Ectodermal cell (in vitro differentiated cells): ENCODE data around the gene PIGO.

Experiments used
- H3K27ac ChIP-seq: 2 replicates; pipeline ENCODE4 v1.7.0; 2013; ENCODE audit warnings: mild to moderate bottlenecking, low read depth, low read length; ENCODE audit not compliant: insufficient read depth, poor library complexity, severe bottlenecking
- H3K27me3 ChIP-seq: 2 replicates; pipeline ENCODE4 v1.7.0; 2013; ENCODE audit warnings: mild to moderate bottlenecking, low read length; ENCODE audit not compliant: insufficient read depth, control insufficient read depth, poor library complexity, severe bottlenecking
- H3K36me3 ChIP-seq: one replicate; pipeline ENCODE4 v1.7.0; 2013; ENCODE audit warnings: low read length; ENCODE audit not compliant: control insufficient read depth, insufficient read depth
- H3K4me1 ChIP-seq: one replicate; pipeline ENCODE4 v1.7.0; 2013; ENCODE audit warnings: low read length; ENCODE audit not compliant: control insufficient read depth, insufficient read depth
- H3K4me3 ChIP-seq: 2 replicates; pipeline ENCODE4 v1.7.0; 2013; ENCODE audit warnings: low read depth, low read length, control low read depth; ENCODE audit not compliant: insufficient read depth
- H3K9me3 ChIP-seq: 2 replicates; pipeline ENCODE4 v1.7.0; 2013; ENCODE audit warnings: mild to moderate bottlenecking, low read length, moderate library complexity; ENCODE audit not compliant: control insufficient read depth
- WGBS, 2 experiments: methylation state at CpG; one replicate each; pipeline ENCODE4 v1.1.7; 2013; ENCODE audit warnings: missing lambda C conversion rate in 2 of 2; 5-methylcytosine and 5-hydroxymethylcytosine counted together

Gene PIGO

DNA sequence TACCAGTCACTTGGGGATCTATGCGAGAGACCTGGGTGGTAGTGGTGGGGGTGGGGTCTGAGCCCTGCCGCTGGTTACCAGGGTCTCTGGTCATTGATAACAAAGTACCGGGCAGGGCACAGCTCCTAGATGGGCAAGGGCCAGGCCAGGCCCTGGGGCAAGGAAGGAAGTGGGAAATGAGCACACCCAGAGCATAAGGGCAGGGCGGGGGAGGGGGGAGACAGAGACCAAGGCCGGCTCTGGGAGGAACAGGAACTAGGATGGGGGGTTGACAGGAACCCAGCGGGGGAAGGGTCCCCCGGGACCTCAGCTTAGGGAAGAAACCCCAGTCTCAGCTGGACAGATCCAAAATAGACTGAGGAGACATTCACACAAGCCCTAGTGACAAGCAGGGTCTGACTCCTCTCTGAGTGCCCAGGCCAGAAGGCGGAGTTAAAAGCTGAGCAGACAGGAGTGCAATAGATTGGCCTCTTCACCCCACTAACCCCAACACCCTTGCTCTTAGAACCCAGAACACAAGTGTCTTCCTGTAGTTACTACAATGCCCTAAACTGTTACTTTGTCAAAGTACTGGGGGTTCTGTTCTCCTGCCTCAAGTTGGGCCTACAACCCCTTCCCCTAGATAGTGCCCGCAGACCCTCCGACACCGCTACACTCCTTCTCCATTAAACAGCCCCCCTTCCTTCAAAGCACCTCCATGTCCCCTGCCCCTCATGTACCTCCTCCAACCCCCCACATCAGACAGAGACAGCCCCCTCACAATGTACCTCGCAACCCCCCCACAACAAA, 18.6 kb upstream of the PIGO start:
- H3K9me3 ChIP-seq = no peaks in the 10 kb centered on the region
- H3K4me1 ChIP-seq = peaks cover 22% of the 10 kb centered on the region
- H3K27ac ChIP-seq = peak overlapping the region; percentile 97
- 19 to 23% methylated on average over 12 of the region's 12 CpGs for WGBS, 2 experiments
- peak overlapping the region; percentile 56 for H3K4me3 ChIP-seq
- no peaks in the 10 kb centered on the region for H3K36me3 ChIP-seq
- H3K27me3 ChIP-seq = peaks cover 4% of the 10 kb centered on the region

DNA sequence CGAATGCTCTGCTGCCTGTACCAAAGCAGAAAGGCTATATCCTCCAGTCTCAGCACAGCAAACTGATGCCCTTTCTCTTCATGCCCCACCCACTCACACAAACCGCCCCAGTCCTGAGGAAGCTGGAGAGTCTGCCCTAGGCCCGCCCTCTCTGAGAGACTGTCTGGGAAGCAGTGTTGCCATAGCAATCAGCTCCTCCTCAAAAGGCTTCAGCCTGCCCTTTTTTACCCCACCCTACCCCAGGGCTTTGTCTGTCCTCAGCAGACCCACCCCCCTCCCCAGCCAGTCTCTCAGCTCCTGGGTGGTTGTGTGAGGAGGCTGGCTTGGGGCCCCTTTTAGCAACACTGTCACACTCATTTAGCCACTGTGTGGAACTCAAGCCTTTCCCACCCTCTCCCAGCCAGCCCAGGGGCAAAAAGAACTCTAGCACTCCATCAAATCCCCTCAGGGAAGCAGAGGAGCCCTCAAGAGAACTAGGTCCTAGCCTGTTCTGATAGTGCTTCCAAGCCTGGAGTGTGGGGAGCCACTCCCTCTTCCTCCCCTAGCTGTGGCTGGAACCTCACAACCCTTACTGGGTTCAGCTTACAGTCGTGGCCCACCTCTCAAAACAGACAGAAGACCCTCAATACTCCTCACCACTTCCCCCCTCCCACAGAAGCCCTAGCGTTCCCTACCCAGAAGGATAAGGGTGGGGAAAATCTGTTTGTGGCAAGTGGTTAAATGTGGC, 17.9 kb upstream of the PIGO start:
- Histone ChIP-seq H3K36me3 (no peaks in the 10 kb centered on the region), H3K9me3 (no peaks in the 10 kb centered on the region), H3K27me3 (peaks cover 4% of the 10 kb centered on the region), H3K4me1 (peaks cover 22% of the 10 kb centered on the region), H3K27ac (peak overlapping the region; percentile 97), H3K4me3 (peak overlapping the region; percentile 56)
- WGBS, 2 experiments = 0 to 2% methylated on average over 4 to 5 of the region's 5 CpGs

DNA sequence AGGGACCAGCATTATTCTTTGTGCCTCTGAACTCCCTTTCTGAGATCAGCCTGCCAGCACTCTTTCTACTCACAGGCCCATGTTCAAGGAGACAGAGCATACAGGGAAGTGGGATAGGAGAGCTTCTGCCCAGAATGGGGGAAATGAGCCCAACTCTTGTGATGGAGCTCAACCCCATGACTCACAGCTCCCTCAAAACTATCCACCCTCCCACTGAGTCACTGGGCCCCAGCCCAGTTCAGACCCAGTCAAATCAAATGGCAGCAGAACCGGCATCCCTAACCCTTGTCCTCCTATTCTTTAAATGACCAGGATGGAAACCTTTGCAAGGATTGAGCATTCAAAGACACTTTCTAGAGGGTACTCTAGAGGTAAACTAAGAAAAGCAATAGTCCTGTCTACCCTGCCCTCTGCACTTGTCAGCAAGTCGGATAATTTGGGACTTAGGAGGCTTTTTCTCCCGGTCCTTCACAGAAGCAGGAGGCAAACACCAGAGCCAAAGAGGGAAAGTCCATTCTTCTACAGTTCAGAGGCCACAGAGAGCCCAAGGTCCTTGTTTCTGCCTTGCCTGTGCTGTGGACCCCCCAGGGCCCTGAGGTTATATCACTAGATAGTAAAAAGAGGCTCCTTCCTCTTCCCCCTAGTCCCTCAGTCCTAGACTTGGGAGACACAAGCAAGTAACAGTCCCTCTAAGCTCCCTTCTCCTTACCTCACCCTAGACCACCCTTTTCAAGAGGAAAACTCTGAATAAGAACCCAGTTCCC, 16.0 kb upstream of the PIGO start:
- no peak overlapping the region for H3K27ac ChIP-seq
- H3K4me3 ChIP-seq = peak overlapping the region; percentile 21

DNA sequence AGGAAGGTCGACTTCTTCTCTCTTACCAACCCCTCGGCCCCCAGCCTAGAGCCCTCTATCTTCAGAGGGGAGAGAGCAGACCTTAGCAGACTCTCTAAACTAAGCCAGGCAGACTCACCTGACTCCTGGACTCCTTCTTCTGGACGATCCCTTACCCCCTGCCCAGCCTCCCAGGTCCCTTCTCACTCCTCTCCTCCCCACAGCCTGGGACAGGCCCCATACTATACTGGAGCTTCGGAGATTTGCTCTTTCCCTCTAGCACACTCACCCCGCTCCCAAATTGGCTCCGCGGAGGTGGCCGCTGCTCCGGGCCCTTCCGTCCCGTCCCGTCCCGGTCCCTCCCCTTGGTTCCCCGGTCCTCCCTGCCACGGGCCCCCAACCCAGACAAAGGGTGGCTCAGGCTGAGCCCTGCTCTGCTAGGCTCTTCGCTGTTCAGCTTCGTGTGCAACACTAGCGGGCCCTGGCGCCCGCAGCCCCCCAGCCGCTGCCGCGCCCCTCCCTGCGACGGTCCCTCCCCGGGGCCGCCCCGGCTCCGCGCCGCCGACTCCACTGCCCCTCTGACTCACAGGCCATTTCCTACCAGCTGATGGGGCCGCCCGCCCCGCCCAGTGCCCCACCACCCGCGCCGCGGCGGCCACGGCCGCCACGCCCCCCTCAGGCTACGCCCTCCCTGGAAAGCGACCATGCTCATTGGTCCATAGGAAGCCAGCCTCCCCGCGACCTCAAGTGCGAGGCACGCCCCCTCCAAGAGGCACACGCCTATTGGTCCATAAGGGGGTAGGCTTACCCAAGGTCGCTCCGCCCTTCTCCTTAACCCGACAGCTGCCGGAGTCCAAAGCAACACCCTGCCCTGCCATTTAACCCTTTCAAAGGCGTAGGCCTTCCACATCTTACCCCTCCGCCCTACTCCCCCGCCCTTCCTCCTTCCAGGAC, 14.9 kb upstream of the PIGO start:
- WGBS, 2 experiments = 1% methylated on average over 57 of the region's 57 CpGs
- H3K4me1 ChIP-seq = peaks cover 22% of the 10 kb centered on the region

More for the DNA sequence above, 16.0 kb upstream of the PIGO start:
- Histone ChIP-seq H3K4me1 (peaks cover 22% of the 10 kb centered on the region), H3K9me3 (no peaks in the 10 kb centered on the region), H3K36me3 (peaks cover 4% of the 10 kb centered on the region), H3K27me3 (peaks cover 3% of the 10 kb centered on the region)
- WGBS, 2 experiments = 87 to 94% methylated on average over 3 of the region's 3 CpGs

DNA sequence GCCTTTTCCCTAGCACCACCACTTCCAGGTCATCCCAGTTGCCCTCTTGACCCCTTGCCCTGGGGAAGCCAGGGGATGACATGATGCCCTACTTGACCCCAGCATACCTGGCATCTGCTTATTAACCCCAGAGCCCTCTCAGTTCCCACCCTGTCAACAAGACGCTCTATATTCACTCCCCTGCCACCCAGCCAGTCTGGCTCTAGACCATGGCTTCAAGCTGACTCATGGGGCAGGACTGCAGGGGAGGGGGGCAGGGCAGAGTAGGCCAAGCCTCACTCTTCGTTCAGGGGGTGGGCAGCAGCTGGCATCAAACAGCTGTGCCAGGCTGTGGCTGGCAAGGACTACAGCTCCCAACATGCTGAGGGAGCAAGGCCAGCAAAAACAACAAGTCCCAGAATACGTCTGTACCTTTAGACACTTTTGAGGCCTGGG, 14.0 kb upstream of the PIGO start:
- Histone ChIP-seq H3K36me3 (peaks cover 20% of the 10 kb centered on the region), H3K4me1 (peaks cover 22% of the 10 kb centered on the region), H3K27ac (no peak overlapping the region), H3K27me3 (no peaks in the 10 kb centered on the region), H3K9me3 (no peaks in the 10 kb centered on the region), H3K4me3 (peak overlapping the region; percentile 73)
- WGBS, 2 experiments = 77 to 82% methylated on average over 3 of the region's 3 CpGs

More for the DNA sequence above, 14.9 kb upstream of the PIGO start:
- peak overlapping the region; percentile 73 for H3K4me3 ChIP-seq
- H3K36me3 ChIP-seq = peaks cover 11% of the 10 kb centered on the region
- no peaks in the 10 kb centered on the region for H3K9me3 ChIP-seq
- peak overlapping the region; percentile 28 for H3K27ac ChIP-seq
- no peaks in the 10 kb centered on the region for H3K27me3 ChIP-seq

DNA sequence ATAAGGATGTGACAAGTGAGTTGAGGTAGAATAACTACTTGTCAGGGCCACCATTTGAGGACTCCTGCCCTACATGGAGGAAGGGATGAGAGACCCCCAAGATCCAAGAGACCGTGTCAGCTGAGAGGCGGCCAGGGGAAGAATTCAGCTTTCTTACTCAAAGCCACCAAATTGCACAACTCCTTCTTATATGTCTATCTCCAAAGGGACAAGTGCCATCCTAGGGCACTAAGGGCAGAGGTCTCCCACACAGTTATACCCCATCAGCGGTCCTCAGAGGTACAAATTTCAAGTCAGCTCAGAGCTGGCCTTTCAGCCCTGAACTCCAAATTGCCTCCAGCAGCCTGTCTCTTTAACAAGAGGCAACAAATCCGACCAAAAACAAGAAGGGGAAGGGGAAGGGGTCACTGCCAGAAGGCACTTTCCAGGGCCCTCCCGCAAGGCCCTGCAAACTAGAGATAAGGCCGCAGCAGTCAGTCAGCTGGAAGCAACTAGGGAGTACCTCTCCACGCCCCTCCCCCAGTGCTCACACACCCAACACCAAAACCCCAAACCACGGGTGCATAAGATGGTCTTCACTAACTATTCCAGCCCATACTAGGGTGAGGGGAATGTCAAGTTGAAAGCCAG, 12.7 kb upstream of the PIGO start:
- H3K27me3 ChIP-seq = no peaks in the 10 kb centered on the region
- peaks cover 32% of the 10 kb centered on the region for H3K4me1 ChIP-seq
- H3K36me3 ChIP-seq = peaks cover 28% of the 10 kb centered on the region
- no peak overlapping the region for H3K27ac ChIP-seq
- no peaks in the 10 kb centered on the region for H3K9me3 ChIP-seq
- no peak overlapping the region for H3K4me3 ChIP-seq
- WGBS, 2 experiments = 83 to 85% methylated on average over 7 of the region's 8 CpGs

DNA sequence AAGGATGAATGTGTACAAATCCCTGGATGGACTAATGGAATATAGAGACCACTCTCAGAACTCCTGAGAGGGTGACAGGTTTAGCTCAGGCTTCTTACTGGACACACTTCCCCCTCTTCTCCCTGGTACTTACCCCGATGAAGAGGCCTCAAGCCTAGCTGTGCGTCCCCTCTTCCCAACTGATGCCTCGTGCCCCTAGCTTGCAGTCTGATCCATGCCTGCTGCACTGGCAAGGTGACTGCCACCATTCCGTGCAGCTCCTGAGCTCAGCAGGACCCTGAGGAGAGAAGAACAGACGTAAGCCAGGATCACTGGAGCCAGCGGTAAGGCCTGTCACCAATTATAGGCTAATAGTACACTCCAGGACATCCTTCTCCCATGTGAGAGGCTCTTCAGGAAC, 12.1 kb upstream of the PIGO start:
- 96% methylated on average over 6 of the region's 6 CpGs for WGBS, 2 experiments
- H3K4me3 ChIP-seq = no peak overlapping the region
- no peak overlapping the region for H3K27ac ChIP-seq
- peaks cover 28% of the 10 kb centered on the region for H3K36me3 ChIP-seq
- H3K4me1 ChIP-seq = peaks cover 30% of the 10 kb centered on the region
- H3K27me3 ChIP-seq = no peaks in the 10 kb centered on the region
- H3K9me3 ChIP-seq = no peaks in the 10 kb centered on the region

DNA sequence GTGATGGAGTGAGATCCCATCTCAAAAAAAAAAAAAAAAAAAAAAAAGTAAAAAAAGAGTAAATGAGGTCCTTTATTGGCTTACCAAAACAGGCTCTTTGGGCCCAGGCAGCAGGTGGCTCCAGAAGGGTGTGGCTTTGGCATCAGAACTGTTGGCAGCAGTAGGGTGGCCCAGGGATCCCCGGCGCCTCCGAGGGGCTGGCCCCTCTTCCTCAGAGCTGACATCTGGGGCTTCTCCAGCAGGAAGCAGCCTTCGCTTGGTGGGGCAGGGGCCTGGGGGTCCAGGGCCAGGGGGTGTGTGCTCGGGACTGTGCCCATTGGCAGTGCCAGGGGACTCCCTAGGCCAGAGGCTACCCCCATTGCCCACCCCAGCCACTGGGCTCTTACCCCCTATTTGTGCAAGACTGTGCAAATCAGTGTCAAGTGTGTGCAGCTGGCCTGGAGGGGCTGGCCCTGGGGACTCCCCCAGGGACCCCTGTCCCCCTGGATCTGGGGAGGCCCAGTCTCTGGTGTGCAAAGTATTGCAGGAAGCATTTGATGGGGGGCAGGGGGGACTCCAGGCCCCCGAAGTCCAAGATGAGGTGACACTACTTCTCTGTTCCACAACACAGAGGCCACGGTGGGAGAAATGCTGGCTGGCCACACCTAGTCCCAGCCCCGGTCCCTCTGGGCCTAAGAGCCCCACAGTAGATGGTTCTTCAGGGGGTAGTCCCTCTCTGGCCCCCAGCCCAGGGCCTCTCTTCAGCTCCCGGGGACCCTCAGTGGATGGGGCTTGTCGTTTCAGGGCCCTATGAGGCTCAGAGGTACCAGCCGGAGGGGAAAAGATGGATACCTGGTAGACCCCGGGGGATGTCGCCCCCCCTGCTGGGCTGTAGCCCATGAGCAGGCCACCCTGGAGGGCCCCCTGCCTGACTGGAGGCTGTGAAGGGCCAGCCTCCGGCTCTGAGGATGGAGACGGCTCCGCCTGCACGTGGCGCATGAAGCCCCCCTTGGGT, 11.2 kb upstream of the PIGO start:
- H3K4me3 ChIP-seq = no peak overlapping the region
- no peaks in the 10 kb centered on the region for H3K9me3 ChIP-seq
- H3K27me3 ChIP-seq = no peaks in the 10 kb centered on the region
- H3K27ac ChIP-seq = no peak overlapping the region
- WGBS, 2 experiments = 88 to 91% methylated on average over 18 of the region's 18 CpGs
- peaks cover 30% of the 10 kb centered on the region for H3K4me1 ChIP-seq
- peaks cover 28% of the 10 kb centered on the region for H3K36me3 ChIP-seq
